ENCODE results near the gene HECW1. TPM values are rescaled to one million over a fixed set of nuclear protein-coding genes. Genes with fewer than 3 reads are reported as not detected.

HECW1 gene
- polyA plus RNA-seq (2011; rRNA removed) = 11.3 and 16.0 TPM in 2 replicates
- 15.3 and 18.0 TPM in 2 replicates for polyA plus RNA-seq (2012; cell fraction: cytosol; rRNA removed)
- polyA plus RNA-seq (2012; cell fraction: nucleus; rRNA removed) = 22.8 and 24.7 TPM in 2 replicates
- 11.3 to 12.5 TPM (median 12.2 TPM) in 3 replicates for polyA plus RNA-seq (2017; fragmentation: RNase III; extraction: RNeasy Plus Mini Kit Qiagen cat#74134 plus additional on column Dnase treatment)
- 21.9 and 25.8 TPM in 2 replicates for polyA minus RNA-seq (2011; rRNA and poly(A)+ RNA removed)

DNA sequence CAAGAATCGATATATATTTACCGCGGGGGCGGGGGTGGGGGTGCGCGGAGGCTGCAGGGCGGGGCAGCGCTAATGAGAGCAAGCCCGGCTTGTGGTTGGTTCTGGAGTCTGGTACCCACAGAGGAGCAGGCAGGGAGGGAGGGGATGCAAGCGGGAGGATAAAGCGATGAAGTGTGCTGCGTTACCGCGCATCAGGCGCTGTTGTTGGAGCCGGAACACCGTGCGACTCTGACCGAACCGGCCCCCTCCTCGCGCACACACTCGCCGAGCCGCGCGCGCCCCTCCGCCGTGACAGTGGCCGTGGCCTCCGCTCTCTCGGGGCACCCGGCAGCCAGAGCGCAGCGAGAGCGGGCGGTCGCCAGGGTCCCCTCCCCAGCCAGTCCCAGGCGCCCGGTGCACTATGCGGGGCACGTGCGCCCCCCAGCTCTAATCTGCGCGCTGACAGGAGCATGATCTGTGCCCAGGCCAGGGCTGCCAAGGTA is at the start of gene HECW1:
HECW1 (plus strand) TSS at position 189 of the 482 bp plus-strand sequence. CDS start 131,259 bp downstream, outside the sequence.
- TF ChIP-seq, protein P1, sequence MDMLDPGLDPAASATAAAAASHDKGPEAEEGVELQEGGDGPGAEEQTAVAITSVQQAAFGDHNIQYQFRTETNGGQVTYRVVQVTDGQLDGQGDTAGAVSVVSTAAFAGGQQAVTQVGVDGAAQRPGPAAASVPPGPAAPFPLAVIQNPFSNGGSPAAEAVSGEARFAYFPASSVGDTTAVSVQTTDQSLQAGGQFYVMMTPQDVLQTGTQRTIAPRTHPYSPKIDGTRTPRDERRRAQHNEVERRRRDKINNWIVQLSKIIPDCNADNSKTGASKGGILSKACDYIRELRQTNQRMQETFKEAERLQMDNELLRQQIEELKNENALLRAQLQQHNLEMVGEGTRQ (IDR thresholded peaks at IDR 0.05) = no peak
- TF ChIP-seq SREBF2 (IDR thresholded peaks at IDR 0.05) (no peak), EHMT2 (IDR thresholded peaks at IDR 0.05; ENCODE audit: low read depth) (no peak), CBX2 (IDR thresholded peaks at IDR 0.05; ENCODE audit: borderline replicate concordance, low read depth) (no peak), POLR2A (IDR thresholded peaks at IDR 0.05; ENCODE audit: low read length) (no peak), ESRRA (IDR thresholded peaks at IDR 0.05; ENCODE audit: borderline replicate concordance, low read length) (no peak), KDM1A (IDR thresholded peaks at IDR 0.05; ENCODE audit: low read depth) (no peak), HOXB13 (CRISPR knock-in tag; IDR thresholded peaks at IDR 0.05; ENCODE audit: low read depth) (no peak), RAD21 (conservative IDR thresholded peaks at IDR 0.05 in 1 of 2, IDR thresholded peaks at IDR 0.05 in 1 of 2) (no peak), HOXB5 (CRISPR knock-in tag; IDR thresholded peaks at IDR 0.05) (no peak), BHLHE40 (IDR thresholded peaks at IDR 0.05; ENCODE audit: low read depth, low read length) (no peak)
- TF ChIP-seq, protein P2, sequence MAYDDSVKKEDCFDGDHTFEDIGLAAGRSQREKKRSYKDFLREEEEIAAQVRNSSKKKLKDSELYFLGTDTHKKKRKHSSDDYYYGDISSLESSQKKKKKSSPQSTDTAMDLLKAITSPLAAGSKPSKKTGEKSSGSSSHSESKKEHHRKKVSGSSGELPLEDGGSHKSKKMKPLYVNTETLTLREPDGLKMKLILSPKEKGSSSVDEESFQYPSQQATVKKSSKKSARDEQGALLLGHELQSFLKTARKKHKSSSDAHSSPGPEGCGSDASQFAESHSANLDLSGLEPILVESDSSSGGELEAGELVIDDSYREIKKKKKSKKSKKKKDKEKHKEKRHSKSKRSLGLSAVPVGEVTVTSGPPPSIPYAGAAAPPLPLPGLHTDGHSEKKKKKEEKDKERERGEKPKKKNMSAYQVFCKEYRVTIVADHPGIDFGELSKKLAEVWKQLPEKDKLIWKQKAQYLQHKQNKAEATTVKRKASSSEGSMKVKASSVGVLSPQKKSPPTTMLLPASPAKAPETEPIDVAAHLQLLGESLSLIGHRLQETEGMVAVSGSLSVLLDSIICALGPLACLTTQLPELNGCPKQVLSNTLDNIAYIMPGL (CRISPR knock-in tag; IDR thresholded peaks at IDR 0.05; ENCODE audit: borderline replicate concordance) = no peak
- TF ChIP-seq, protein P3, sequence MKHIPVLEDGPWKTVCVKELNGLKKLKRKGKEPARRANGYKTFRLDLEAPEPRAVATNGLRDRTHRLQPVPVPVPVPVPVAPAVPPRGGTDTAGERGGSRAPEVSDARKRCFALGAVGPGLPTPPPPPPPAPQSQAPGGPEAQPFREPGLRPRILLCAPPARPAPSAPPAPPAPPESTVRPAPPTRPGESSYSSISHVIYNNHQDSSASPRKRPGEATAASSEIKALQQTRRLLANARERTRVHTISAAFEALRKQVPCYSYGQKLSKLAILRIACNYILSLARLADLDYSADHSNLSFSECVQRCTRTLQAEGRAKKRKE (CRISPR knock-in tag; IDR thresholded peaks at IDR 0.05; ENCODE audit: low read depth) = no peak
- TF ChIP-seq, protein P4, sequence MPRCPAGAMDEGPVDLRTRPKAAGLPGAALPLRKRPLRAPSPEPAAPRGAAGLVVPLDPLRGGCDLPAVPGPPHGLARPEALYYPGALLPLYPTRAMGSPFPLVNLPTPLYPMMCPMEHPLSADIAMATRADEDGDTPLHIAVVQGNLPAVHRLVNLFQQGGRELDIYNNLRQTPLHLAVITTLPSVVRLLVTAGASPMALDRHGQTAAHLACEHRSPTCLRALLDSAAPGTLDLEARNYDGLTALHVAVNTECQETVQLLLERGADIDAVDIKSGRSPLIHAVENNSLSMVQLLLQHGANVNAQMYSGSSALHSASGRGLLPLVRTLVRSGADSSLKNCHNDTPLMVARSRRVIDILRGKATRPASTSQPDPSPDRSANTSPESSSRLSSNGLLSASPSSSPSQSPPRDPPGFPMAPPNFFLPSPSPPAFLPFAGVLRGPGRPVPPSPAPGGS (IDR thresholded peaks at IDR 0.05) = no peak
- TF ChIP-seq, protein P5, sequence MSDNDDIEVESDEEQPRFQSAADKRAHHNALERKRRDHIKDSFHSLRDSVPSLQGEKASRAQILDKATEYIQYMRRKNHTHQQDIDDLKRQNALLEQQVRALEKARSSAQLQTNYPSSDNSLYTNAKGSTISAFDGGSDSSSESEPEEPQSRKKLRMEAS (IDR thresholded peaks at IDR 0.05) = no peak
- FAIRE-seq (no peak), ATAC-seq (peak in 1 of 2 experiments; percentile 37; a peak in 3 of 6 replicates), DNase-seq (ENCODE audit: low read depth in 1 of 2, low spot score in 1 of 2) (no peak)
- whole genome bisulfite sequencing (ENCODE audit: missing lambda C conversion rate) = 13% methylated on average over 27 of the region's 46 CpGs
- Histone ChIP-seq H3K27ac (peak within 1 kb of the TSS in 1 of 2 experiments; percentile 42; a peak in 1 of 6 replicates), H3K4me2 (peak within 1 kb of the TSS; percentile 92), H3K4me3 (peak within 1 kb of the TSS; percentile 42), H3K4me1 (peaks cover 15% of the 10 kb centered on the region; the same call in 1 of the 3 replicates), H3K9me3 (no peaks in the 10 kb centered on the region)
- POLR2A ChIA-PET = no interaction called here
- CTCF ChIA-PET = interaction anchor here (1.0 to 1.5 kb wide), 2 partner anchors 13 to 171 kb away, joined by 4 read pairs; no protein-coding TSS in a partner anchor

DNA sequence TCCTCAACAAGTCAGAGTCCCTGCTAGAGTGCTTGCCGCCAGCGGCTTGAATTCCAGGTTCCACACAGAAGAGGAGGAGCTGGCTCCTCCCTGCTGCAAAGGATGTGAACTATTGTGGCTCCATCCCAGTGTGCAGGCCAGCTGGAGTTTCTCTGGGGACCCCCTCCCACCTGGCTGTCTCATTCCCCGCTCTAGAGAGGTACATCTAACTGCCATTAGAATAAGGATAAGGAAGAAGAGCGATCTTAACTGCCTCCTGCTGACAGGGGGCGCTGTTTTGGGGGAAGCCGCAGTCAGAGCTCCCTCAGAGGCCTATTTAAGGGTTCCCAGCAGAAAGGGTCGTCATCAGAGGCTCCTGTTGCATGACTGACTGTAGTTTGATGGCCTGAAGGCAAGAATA is 40.8 kb upstream of the HECW1 start:
- Histone ChIP-seq H3K27ac (no peak overlapping the region), H3K4me1 (no peaks in the 10 kb centered on the region), H3K9me3 (no peaks in the 10 kb centered on the region), H3K4me3 (no peak overlapping the region), H3K4me2 (no peak overlapping the region)
- 48% methylated on average over 7 of the region's 7 CpGs for WGBS (ENCODE audit: missing lambda C conversion rate)
- ChIA-PET POLR2A (no interaction called here), CTCF (interaction anchor here (1.0 to 1.6 kb wide), 4 partner anchors 9 to 24 kb away, joined by 3 to 5 read pairs (median 4); no protein-coding TSS in a partner anchor)
- ATAC-seq (peak in 1 of 2 experiments; percentile 67; a peak in 3 of 6 replicates), DNase-seq (ENCODE audit: low read depth in 1 of 2, low spot score in 1 of 2) (peak in 1 of 2 experiments; percentile 19), FAIRE-seq (no peak)
- TF ChIP-seq CBX8 (IDR thresholded peaks at IDR 0.05) = no peak
- TF ChIP-seq RAD21 (conservative IDR thresholded peaks at IDR 0.05 in 1 of 2, IDR thresholded peaks at IDR 0.05 in 1 of 2) = no peak
- TF ChIP-seq BHLHE40 (IDR thresholded peaks at IDR 0.05; ENCODE audit: low read depth, low read length) = no peak
- TF ChIP-seq, protein P4 (IDR thresholded peaks at IDR 0.05) = no peak
- TF ChIP-seq, protein P2 (CRISPR knock-in tag; IDR thresholded peaks at IDR 0.05; ENCODE audit: borderline replicate concordance) = no peak
- TF ChIP-seq, protein P6, sequence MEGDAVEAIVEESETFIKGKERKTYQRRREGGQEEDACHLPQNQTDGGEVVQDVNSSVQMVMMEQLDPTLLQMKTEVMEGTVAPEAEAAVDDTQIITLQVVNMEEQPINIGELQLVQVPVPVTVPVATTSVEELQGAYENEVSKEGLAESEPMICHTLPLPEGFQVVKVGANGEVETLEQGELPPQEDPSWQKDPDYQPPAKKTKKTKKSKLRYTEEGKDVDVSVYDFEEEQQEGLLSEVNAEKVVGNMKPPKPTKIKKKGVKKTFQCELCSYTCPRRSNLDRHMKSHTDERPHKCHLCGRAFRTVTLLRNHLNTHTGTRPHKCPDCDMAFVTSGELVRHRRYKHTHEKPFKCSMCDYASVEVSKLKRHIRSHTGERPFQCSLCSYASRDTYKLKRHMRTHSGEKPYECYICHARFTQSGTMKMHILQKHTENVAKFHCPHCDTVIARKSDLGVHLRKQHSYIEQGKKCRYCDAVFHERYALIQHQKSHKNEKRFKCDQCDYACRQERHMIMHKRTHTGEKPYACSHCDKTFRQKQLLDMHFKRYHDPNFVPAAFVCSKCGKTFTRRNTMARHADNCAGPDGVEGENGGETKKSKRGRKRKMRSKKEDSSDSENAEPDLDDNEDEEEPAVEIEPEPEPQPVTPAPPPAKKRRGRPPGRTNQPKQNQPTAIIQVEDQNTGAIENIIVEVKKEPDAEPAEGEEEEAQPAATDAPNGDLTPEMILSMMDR (IDR thresholded peaks at IDR 0.05) = peak; percentile 22; the same call in 1 of the 3 replicates
- no peak for TF ChIP-seq ESRRA (IDR thresholded peaks at IDR 0.05; ENCODE audit: borderline replicate concordance, low read length)
